Measurements from ENCODE around the gene TPRN.

The TPRN gene

DNA sequence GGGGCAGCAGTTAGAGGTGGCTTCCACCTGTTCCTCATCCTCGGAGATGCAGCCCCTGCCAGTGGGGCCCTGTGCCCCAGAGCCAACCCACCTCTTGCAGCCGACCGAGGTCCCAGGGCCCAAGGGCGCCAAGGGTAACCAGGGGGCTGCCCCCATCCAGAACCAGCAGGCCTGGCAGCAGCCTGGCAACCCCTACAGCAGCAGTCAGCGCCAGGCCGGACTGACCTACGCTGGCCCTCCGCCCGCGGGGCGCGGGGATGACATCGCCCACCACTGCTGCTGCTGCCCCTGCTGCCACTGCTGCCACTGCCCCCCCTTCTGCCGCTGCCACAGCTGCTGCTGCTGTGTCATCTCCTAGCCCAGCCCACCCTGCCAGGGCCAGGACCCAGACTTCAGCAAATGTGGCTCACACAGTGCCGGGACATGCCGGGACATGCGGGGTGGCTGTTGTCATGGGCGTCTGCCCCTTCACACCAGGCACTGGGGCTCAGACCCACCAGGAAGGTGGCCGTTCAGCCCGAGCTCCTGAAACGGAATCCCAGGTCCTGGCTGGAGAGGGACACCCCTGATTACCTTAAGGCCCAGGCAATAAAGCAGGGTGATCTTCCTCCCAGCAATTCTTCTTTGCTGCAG is 25.3 kb upstream of the TPRN start:
- no peak overlapping the region for H2AFZ ChIP-seq (ENCODE audit: low read depth, low read length)
- peaks cover 15% of the 10 kb centered on the region for H3K4me1 ChIP-seq (ENCODE audit: insufficient read depth, low read length)
- H3K36me3 ChIP-seq (ENCODE audit: insufficient read depth, low read length) = no peaks in the 10 kb centered on the region

DNA sequence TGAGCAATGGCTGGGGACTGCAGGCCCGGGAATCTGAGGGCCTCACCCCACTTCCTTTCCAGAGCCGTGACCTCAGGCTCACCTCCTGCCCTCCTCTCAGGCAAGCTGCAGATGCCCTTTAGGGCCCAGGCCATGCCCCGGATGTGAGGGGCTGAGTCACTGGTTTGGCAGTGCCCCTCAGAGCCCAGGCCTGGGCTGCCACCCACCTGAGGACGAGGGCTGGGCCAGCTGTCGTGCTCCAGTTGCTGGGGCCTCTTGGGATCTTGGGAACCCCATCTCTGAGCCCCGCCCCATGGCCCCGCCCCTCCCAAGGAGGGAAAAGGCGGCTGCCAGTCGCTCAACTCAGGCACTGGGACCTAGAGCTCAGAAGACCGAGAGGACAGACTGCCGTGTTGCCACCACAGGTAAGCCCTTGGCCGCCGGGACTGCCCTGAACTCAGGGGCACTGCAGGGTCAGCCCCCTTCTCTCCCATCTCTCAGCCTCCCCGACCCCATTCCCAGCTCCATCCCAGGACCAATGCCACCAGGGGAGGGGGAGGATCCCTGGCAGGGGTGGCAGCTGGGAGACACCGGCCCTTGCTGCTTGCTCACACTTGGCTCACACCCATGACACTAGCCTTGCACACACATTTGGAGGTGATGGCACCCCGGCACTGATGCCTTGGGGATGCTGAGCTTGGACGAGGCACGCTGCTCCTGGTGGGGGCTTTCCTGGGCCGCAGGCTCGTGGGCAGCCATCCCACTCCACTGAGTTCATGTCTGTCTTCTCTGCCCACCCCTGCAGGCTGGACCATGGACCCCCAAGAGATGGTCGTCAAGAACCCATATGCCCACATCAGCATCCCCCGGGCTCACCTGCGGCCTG is 24.5 kb upstream of the TPRN start, which contains the start of gene CYSRT1:
CYSRT1 (plus strand) TSS at position 345 of the 865 bp plus-strand sequence; CDS start at position 793, 448 bp downstream.
- Histone ChIP-seq H3K36me3 (ENCODE audit: insufficient read depth, low read length) (no peaks in the 10 kb centered on the region), H3K4me3 (ENCODE audit: low read length) (peak within 1 kb of the TSS; percentile 98), H3K27me3 (ENCODE audit: insufficient read depth, low read length) (no peaks in the 10 kb centered on the region), H2AFZ (ENCODE audit: low read depth, low read length) (peak within 1 kb of the TSS; percentile 90), H3K4me1 (ENCODE audit: insufficient read depth, low read length) (peaks cover 15% of the 10 kb centered on the region), H3K9me3 (ENCODE audit: low read length) (no peaks in the 10 kb centered on the region)

More for the DNA sequence above, 25.3 kb upstream of the TPRN start:
- no peak overlapping the region for H3K4me3 ChIP-seq (ENCODE audit: low read length)
- H3K9me3 ChIP-seq (ENCODE audit: low read length) = no peaks in the 10 kb centered on the region
- peaks cover 2% of the 10 kb centered on the region for H3K27me3 ChIP-seq (ENCODE audit: insufficient read depth, low read length)

DNA sequence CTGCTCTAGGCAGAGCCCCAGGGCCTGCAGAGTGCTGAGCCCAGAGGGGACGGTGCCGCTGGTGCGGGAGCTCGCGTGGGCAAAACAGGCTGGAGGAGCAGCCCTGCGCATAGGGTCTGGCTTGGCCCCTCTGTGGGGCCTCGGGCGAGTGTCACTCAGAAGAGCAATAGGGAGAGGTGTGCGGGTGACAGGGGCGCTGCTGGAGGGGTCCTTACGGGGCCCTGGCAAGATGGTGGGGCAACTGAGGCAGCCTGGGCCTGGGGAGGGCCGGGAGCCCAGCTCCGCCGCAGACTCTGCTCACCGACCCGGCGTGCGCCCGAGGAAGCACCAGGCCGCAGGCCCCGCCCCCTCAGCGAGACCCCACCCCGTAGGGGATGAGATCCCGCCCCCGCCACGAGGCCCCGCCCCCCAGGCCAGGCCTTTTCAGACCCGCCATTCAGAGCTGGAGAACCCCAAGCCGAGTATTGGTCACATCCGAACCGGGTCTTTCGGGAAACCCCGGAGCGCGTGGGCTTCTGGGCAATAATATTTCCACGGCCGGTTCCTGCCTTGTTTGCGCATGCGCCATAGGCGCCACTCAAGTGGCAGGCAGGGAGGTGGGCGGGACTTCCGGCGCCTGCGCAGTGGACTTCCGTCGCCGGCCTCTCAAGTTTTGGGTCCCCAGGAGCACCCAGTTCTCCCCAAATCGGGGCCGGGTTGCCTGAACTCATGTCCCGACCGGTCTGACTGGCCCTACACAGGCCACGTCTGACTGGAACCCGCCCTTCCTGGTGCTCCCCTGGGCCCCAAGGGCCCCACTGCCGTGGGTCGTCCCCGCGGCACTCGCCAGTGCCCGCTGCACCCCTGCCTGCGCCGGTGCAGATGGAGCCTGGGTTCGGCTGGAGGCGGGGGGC is 22.8 kb upstream of the TPRN start:
- Histone ChIP-seq H3K9me3 (ENCODE audit: low read length) (no peaks in the 10 kb centered on the region), H3K4me3 (ENCODE audit: low read length) (peak overlapping the region; percentile 98), H3K4me1 (ENCODE audit: insufficient read depth, low read length) (peaks cover 15% of the 10 kb centered on the region), H2AFZ (ENCODE audit: low read depth, low read length) (peak overlapping the region; percentile 90), H3K27me3 (ENCODE audit: insufficient read depth, low read length) (no peaks in the 10 kb centered on the region), H3K36me3 (ENCODE audit: insufficient read depth, low read length) (no peaks in the 10 kb centered on the region)

DNA sequence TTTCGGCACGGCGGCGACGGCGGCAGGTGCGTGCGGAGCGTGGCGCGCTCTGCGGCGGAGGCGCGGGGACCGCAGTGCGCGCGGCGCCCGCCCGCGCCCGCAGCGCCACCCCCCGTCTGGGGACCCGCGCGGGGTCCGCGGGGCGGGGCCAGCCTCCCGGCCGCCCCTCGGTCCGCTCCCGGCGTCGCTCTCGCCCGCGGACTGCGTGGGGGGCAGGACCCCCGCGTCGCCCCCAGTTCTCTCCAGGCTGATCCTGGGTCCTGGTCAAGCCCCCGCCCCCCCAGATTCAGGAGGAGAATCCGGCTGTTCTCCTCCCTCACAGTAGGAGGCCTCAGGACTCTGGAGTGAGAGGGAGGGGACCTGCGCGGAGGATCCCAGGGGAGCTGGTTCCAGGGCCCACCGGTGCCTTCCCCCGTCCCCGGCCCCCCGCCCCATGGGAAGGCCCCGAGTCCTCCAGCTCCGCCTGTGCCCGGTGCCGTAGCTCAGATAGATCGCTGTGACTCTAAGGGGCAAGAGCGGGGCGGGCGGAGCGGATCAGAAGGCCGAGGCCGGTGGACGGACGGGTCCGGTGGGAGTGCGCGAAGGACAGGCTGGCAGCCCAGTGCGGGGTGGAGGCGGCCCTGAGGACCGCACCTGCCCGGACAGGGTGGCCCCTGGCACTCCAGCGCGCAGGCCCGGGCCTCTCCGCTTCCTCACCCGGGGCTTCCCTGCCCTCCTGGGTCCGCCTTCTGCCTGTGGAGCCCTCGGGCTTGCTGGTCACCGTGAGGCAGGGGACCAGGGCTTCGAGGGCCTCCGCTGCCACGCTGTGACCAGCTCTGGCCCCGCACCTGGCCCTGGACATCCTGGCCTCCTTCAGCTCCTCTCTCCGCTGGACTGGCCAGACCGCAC is 21.9 kb upstream of the TPRN start, which contains the start of gene RNF208:
RNF208 (minus strand) TSS at position 51 of the 888 bp plus-strand sequence. CDS start 1,028 bp downstream, outside the sequence.
- peak within 1 kb of the TSS; percentile 98 for H3K4me3 ChIP-seq (ENCODE audit: low read length)
- H3K36me3 ChIP-seq (ENCODE audit: insufficient read depth, low read length) = no peaks in the 10 kb centered on the region
- H3K9me3 ChIP-seq (ENCODE audit: low read length) = no peaks in the 10 kb centered on the region
- no peaks in the 10 kb centered on the region for H3K27me3 ChIP-seq (ENCODE audit: insufficient read depth, low read length)
- peaks cover 15% of the 10 kb centered on the region for H3K4me1 ChIP-seq (ENCODE audit: insufficient read depth, low read length)
- no peak within 1 kb of the TSS for H2AFZ ChIP-seq (ENCODE audit: low read depth, low read length)

DNA sequence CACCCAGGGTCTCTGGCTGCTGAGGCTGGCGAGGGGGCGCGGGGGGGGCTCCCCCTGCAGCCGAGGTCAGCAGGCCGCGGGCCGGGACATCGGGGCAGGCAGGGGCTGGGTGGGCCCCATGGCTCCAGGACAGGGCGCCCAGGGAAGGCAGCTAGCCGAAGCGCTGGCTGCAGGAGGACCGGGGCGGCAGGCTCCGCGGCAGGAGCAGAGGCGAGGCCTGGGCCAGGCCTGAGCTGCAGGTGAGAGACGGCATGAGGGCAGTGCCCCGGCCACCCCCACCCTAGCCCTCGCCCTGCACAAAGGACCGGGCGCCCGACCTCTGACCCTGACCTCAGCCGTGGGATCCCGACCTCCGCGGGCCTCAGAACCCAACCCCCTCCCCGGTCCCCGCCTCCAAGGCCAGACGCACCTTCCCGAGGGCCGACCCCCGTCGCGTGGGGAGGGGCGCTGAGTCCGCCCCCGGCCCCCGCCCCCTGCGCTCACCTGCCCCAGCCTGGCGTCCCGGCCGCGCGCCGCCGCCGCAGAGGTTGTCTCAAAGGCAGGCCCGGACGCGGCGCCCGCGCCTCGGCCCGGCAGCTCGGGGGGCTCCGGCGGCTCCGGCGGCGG is 21.1 kb upstream of the TPRN start:
- Histone ChIP-seq H2AFZ (ENCODE audit: low read depth, low read length) (no peak overlapping the region), H3K4me3 (ENCODE audit: low read length) (peak overlapping the region; percentile 34), H3K27me3 (ENCODE audit: insufficient read depth, low read length) (no peaks in the 10 kb centered on the region), H3K36me3 (ENCODE audit: insufficient read depth, low read length) (peaks cover 3% of the 10 kb centered on the region), H3K4me1 (ENCODE audit: insufficient read depth, low read length) (peaks cover 15% of the 10 kb centered on the region), H3K9me3 (ENCODE audit: low read length) (no peaks in the 10 kb centered on the region)

DNA sequence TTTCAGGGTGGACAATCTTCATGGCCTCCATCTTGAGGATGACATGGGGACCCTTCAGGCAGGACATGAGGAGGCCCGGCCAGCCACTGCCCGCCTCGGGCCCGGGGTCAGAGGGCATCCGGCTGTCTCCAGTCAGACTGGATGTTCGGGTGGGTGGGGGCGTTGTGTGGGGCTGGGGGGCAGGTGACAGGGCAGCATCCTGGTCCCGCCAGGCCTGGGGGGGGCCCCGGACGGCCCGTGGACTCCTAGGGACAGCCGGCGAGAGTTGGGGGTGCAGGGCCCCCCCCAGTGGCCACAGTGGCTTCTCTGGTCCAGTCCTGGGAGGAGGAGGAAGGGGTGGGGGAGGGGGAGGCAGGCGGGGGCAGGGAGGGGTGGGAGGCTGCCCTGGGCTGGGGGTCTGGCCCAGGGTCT is 20.6 kb upstream of the TPRN start:
- no peak overlapping the region for H3K4me3 ChIP-seq (ENCODE audit: low read length)
- no peaks in the 10 kb centered on the region for H3K9me3 ChIP-seq (ENCODE audit: low read length)
- no peaks in the 10 kb centered on the region for H3K27me3 ChIP-seq (ENCODE audit: insufficient read depth, low read length)
- peaks cover 7% of the 10 kb centered on the region for H3K36me3 ChIP-seq (ENCODE audit: insufficient read depth, low read length)
- H2AFZ ChIP-seq (ENCODE audit: low read depth, low read length) = no peak overlapping the region
- H3K4me1 ChIP-seq (ENCODE audit: insufficient read depth, low read length) = peaks cover 12% of the 10 kb centered on the region

DNA sequence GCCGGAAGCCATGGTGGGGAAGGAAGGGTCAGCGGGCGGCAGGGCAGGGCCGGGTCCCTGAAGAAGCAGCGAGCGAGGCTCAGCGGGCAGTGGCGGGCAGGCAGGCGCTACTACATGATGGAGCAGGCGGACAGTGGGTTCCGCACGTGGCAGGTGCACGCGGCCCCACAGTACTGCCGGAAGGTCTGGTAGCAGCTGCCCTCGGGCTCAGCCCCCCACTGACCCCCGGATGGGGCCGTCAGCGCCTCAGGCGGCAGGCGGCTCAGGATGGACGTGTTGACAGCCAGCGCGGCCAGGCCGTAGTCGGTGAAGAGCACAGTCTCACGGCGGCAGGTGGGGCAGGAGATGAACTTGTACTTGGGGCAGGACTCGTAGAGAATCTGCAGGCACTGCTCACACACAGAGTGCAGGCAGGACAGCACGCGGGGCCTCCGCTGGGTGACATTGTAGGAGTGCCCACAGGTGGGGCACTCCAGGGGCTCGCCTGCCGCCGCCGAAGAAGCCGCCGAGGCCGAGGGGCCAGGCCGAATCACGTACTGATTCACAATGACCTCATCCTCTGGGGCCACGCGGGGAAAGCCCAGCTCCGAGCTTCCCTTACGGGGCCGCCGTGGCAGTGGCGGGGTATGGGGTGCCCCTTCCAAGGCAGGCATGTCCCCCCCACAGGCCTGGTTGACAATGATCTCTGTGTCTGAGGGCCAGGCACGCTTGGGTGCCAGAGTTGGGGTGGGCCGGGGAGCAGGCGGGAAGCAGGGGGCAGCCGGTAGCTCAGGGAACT is 20.0 kb upstream of the TPRN start:
- H3K4me1 ChIP-seq (ENCODE audit: insufficient read depth, low read length) = peaks cover 10% of the 10 kb centered on the region
- H3K36me3 ChIP-seq (ENCODE audit: insufficient read depth, low read length) = peaks cover 12% of the 10 kb centered on the region
- no peaks in the 10 kb centered on the region for H3K27me3 ChIP-seq (ENCODE audit: insufficient read depth, low read length)
- H2AFZ ChIP-seq (ENCODE audit: low read depth, low read length) = no peak overlapping the region
- no peak overlapping the region for H3K4me3 ChIP-seq (ENCODE audit: low read length)
- no peaks in the 10 kb centered on the region for H3K9me3 ChIP-seq (ENCODE audit: low read length)

DNA sequence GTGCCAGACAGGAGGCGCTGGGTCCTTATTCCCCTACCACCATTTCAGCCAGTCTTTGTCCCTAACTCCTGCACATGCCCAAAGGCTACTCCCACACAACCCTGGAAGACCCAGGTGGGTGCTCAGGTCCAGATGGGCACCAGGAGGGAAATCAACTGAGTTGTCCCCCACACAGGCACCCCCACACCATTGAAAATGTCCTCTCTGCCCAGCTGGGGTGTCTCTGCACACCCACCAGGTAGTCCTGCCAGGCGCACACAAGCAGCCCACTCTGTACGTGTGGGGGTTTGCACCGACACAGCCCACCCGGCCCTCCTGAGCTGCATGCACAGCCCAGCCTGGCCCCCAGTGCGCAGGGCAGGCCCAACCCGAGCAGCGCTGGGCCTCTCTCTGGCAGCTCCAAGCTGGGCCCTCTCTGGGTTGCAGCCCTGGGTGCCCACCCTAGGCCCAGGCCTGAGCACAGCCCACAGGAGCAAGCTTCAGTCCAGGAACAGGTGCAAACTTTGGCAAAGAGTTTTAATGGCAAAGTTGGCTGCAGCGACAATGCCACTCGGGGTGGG is 19.3 kb upstream of the TPRN start:
- peaks cover 18% of the 10 kb centered on the region for H3K36me3 ChIP-seq (ENCODE audit: insufficient read depth, low read length)
- H3K4me3 ChIP-seq (ENCODE audit: low read length) = no peak overlapping the region
- H2AFZ ChIP-seq (ENCODE audit: low read depth, low read length) = no peak overlapping the region
- no peaks in the 10 kb centered on the region for H3K9me3 ChIP-seq (ENCODE audit: low read length)
- H3K4me1 ChIP-seq (ENCODE audit: insufficient read depth, low read length) = peaks cover 10% of the 10 kb centered on the region
- no peaks in the 10 kb centered on the region for H3K27me3 ChIP-seq (ENCODE audit: insufficient read depth, low read length)

DNA sequence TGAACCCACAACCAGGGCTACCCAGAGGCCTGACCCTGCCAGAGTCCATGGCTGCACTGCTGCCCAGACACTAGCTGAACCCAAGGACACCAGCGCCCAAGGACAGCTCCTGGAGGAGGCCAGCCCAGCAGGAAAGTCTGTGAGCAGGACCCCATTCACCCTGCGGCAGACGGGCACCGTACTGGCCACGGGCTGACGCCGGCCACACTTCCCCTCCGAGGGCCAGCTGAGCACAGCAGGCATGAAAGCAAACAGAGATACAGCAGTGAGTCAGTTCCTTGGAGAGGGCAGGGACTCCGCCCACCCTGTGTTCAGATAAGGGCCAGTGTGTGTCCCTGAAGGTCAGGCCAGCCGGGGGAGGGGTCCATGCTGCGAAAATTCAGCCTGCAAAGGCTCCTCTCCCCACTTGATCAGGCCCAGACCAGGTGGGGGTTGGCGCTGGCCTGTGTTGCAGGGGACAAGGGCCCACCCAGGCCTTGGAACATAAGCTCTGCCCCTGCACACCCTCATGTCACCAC is 18.3 kb upstream of the TPRN start:
- Histone ChIP-seq H3K27me3 (ENCODE audit: insufficient read depth, low read length) (no peaks in the 10 kb centered on the region), H3K4me3 (ENCODE audit: low read length) (no peak overlapping the region), H3K36me3 (ENCODE audit: insufficient read depth, low read length) (peaks cover 23% of the 10 kb centered on the region), H2AFZ (ENCODE audit: low read depth, low read length) (no peak overlapping the region), H3K9me3 (ENCODE audit: low read length) (no peaks in the 10 kb centered on the region), H3K4me1 (ENCODE audit: insufficient read depth, low read length) (peaks cover 7% of the 10 kb centered on the region)

DNA sequence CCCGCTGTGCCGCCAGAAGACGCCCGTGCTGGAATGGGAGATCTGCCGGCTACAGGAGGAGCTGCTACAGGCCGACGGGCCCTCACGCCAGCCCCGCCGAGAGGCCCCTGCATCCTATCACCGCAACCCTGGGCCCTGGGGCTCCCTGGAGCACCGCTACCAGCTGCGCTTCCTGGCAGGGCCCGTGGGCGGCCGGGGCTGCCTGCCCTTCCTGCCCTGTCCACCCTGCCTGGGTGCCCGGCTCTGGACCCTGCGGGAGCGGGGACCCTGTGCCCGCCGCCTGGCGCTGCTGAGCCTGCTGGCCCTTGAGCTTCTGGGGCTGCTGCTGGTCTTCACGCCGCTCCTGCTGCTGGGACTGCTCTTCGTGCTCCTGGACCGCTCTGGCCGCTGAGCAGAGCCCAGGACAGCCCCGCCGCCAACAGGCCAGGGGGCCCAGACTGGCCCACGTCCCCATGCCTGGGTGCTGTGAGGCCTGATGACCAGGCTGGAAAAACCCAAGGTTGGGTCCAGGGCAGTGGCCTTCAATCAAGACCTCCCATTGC is 17.7 kb upstream of the TPRN start:
- Histone ChIP-seq H3K4me3 (ENCODE audit: low read length) (no peak overlapping the region), H2AFZ (ENCODE audit: low read depth, low read length) (no peak overlapping the region), H3K27me3 (ENCODE audit: insufficient read depth, low read length) (no peaks in the 10 kb centered on the region), H3K4me1 (ENCODE audit: insufficient read depth, low read length) (peaks cover 7% of the 10 kb centered on the region), H3K9me3 (ENCODE audit: low read length) (no peaks in the 10 kb centered on the region), H3K36me3 (ENCODE audit: insufficient read depth, low read length) (peaks cover 23% of the 10 kb centered on the region)
